Mesenteric fat pad (tissue), 1 donor: Measurements from ENCODE around the gene RTCA. TPM values are rescaled to one million over a fixed set of nuclear protein-coding genes. Genes with fewer than 3 reads are reported as not detected.
"Not testable (repeated sequence)": the region's sequence is repeated elsewhere in the genome, so short reads cannot be mapped to it uniquely, and the experiment has no call there.

ENCODE experiments used
- DNase-seq: peaks from one replicate; pipeline ENCODE4 v3.0.0-alpha.2; 2020; ENCODE audit warnings: low spot score
- long read RNA-seq: library from polyadenylated mRNA; unstranded; transcript quantifications from one replicate; pipeline ENCODE4 v2.0.0, GENCODE V29; 2020
- total RNA-seq: library from RNA; stranded (reverse); fragmentation: NEBNext Ultra II Directional; extraction: Animal tissue kit (Norgen Biotek cat#: 25700); gene quantifications from one replicate; pipeline ENCODE4 v1.2.1, GENCODE V29; 2021
- donor health status: DM: yes; HTN: yes; CAD: no.

Gene RTCA
- total RNA-seq, result 28.7 TPM
- long read RNA-seq, transcript RTCA-203 (11 exons, 2,535 nt), result major isoform, 96 of 119 reads
- long read RNA-seq, partial matches to known transcripts, result 6 of 119 reads
- long read RNA-seq, other reads (novel, unspliced or antisense), result 14 of 119 reads

DNA sequence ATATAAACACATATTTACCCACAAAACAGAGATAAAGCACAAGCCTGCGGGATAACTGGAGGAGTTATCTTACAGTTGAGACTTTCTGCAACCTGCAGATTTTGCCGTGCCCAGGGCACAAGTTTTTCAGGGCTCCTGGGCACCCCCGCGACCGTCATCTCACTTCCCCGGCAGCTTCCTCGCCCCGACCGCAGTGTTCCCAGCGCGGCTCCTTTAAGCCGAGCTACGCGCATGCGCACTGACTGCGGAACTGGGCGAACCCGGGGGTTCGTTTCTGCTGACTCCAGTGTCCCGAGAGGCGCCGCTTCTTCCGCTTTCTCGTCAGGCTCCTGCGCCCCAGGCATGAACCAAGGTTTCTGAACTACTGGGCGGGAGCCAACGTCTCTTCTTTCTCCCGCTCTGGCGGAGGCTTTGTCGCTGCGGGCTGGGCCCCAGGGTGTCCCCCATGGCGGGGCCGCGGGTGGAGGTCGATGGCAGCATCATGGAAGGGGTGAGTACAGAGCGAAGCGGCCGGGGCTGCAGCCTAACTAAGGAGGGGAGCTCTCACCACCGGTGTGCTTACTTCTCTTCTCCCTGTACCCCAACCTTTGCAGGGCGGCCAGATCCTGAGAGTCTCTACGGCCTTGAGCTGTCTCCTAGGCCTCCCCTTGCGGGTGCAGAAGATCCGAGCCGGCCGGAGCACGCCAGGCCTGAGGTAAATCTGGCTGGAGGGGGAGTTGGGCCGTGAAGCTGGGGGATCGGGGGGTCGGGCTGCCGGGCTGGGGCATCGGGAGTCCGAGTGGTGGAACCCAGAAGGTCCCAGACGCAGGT is at the start of gene RTCA:
Gene RTCA, plus strand, starts transcription at position 286 of the 810 bp plus-strand sequence. Its CDS starts 160 bp downstream, at position 446.
- DNase-seq, result peak; percentile 99

DNA sequence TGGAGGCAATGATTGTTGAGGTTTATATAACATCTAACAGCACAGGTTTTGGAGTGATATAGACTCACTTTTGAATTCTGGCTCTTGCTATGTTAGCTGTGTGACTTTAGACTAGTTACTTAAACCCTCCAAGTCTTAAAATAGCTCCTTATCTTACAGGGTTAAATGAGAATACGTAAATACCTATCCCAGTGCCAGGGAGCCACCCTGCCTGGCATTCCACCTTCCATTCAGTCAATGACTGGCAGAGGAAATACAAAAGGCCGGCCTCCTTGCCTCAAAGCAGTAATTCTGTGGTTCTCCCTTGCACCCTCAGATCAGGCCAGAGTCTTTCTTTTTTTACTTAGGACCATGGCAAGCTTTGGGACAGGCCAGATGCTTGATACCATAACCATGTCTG is 48.2 kb upstream of the RTCA start:
- no peak for DNase-seq

DNA sequence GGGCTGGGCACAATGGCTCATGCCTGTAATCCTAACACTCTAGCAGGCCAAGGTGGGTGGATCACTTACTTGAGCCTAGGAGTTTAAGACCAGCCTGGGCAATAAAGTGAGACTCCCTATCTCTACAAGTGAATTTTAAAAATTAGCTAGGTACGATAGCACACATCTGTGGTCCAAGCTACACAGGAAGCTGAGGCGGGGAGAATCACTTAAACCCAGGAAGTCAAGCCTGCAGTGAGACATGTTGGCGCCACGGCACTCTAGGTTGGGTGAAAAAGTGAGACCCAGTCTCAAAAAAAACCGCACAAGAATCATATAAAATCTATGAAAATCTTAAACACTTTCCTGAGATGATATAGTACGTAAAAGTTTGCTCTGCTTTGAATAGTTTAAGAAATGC is 46.6 kb upstream of the RTCA start:
- DNase-seq, result no peak

DNA sequence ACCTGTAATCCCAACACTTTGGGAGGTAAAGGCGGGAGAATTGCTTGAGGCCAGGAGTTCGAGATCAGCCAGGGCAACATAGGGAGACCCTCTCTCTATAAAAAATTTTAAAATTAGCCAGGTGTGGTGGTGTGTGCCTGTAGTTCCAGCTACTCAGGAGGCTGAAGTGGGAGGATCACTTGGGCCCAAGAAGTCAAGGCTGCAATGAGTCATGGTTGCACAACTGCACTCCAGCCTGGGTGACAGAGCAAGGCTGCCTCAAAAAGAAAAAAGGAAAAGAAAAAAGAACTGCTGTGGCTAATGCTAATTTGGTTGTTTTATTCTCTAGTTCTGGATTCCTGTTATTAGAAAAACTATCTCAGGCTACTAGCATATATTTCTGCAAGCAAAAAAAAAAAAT is 46.1 kb upstream of the RTCA start:
- no peak for DNase-seq

DNA sequence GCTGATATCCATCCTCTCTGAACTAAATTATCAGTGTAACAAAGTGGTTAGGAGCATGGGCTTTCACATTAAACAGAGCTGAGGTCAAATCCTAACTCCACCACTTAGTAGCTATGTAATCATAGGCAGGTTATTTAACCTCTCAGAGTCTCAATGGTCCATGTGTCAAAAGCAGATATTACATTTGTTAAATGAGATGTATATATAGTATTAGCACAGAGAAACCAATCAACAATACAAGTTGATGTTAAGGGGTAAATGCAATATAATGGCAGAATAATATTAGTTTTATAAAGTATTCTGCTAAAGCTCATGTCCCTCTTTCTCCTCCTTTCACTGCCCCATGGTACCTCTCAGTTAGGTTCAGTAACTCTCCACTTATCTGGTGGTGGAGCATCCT is 43.6 kb upstream of the RTCA start:
- DNase-seq, result no peak

DNA sequence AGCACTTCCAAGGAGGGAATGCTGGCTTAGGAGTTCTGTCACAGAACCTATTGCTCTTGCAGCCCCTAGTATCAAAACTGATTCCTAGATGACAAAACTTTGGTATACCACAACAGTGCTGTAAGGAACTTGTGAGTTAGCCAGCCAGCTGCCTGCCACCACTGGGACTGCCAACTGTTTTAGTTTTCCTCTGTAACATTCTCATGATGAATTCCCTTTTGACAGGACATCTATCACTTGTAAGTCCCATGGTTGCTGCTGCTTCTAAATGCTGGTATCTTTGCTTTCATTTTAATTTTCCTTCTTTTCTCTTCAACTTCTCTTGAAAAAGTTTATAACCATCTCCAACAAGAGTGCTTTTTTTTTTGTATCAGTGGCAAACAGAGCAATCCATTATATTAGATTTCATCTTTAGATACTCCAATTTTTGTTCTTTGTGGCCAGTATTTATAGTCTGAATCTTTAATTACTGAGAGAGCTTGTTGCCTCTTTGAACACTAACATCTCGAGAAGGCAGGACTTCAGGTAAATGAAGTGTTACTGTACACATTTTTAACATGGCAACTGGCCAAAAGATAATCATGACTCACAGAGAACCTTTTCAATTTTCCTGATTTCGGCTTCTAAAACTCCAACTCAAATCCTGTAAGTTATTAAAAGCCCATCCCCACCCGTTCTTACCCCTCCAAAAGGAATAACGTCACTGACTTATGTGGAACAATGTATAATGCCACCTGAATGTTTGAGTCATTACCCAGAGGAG is 36.2 kb upstream of the RTCA start:
- DNase-seq, result no peak

DNA sequence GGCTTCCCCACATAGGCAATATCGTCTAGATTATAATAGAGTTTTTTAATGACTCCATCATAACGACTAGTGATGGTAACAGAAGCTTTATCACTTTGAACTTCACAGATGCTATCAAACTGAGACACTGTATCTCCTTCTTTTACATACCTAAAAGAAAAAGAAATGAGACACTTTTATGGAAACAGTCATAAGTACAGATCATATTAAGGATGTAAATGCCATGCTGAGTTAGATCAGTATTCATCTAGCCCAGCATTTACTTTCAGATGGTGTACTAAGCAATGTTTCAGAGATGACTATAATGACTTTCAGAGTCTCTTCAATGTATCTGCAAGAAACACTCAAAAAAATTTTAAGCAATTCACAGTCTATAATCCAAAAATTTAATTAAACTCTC is 35.3 kb upstream of the RTCA start:
- DNase-seq, result no peak

DNA sequence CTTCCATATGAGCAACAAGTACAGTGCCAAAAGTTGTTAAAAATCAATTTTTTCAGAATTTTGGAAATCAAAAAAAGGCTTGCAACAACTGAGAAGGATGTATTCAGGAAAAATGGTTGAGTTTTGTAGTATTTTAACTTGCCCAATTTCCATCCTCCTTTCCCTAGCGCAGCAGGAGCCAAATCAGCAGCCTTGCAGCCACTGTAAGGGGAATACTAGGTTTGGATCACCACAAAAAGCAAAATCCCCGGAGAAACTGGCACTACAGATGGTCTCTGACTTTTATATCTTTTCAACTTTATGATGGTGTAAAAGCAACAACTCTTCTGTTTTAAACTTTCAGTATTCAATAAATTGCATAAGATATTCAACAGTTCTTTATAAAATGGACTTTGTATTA is 34.3 kb upstream of the RTCA start:
- no peak for DNase-seq

DNA sequence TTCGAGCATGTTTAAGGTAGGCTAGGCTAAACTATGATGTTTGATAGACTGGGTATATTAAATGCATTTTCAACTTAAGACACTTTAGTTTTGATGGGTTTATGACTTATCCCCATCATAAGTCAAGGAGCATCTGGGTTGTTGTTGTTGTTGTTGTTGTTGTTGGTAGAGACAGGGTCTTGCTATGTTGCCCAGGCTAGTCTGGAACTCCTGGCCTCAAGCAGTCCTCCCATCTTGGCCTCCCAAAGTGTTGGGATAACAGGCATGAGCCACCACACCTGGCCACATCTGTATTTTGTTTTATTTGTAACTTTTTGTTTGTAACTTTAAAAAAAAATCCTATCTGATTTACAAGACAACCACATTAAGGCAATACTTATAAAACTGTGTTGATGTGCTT is 33.9 kb upstream of the RTCA start:
- no peak for DNase-seq

DNA sequence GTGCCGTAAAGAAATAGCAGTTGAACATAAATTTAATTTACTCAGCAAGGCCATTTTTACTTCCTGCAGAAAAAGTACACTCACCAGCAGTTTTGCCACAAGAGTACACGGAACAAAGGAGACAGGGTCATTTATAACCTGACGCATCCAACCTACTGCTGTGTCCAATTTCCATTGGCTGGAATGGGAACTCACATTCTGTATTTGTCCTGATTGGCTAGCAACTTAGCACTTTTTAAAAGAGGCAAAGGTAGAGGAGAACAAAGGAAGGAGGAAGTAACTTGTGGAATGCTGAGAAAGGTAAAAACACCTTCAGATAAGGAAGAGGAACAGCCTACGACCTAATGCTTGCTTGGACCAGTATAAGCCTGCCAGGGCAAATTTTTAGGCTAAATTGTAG is 32.5 kb upstream of the RTCA start:
- DNase-seq, result not testable (repeated sequence)

DNA sequence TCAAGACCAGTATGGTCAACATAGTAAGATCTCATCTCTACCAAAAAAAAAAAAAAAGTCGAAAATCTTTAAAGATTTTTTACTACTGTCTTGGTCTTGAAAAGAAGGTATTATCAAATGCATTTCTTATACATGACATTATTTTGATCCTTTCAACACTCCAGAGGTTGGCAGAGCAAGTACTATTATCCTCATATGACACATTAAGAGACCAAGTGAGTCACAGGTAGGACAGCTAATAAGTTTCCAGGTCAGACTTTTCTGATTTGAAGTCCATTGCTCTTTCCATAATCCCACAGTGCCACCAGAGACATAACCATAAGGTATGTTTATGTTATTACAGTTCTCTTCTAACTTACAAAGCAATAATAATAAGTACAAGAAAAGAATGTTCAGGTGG is 31.6 kb upstream of the RTCA start:
- DNase-seq, result no peak

DNA sequence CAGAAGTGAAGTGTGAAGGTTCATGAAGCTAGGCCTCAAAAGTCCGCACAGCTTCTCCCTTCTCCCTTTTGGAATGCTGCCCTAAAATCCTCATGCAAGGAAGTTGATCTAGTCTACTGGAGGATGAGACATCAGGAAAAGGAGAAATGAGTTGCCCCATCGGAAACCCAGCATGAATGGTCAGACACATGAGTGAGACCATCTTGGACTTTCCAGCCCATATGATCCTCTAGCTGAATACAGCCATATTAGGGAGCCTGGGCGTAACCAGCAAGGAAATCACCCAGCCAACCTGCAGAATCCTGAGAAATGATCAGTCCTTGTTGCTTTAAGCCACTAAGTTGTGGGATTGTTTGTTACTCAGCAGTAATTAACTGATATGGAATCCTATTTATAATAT is 28.9 kb upstream of the RTCA start:
- no peak for DNase-seq

DNA sequence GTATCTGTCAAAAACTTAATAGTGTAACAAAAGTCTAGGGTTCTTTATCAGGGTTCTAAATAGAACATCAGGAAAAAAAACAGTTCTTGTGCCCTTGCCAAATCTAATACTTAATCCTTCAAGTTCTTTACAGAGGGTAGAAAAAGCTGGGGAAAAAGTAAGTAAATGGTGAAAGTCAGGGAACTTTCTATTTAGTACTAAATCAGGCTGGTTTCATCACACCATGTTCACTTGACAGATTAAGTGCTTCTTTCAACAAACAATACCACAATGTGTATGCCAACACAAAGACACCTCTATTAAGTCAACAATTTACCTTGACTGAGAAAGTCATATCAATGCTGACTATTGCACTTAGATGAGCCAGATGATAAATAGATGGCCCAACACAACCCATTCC is 26.1 kb upstream of the RTCA start:
- no peak for DNase-seq

DNA sequence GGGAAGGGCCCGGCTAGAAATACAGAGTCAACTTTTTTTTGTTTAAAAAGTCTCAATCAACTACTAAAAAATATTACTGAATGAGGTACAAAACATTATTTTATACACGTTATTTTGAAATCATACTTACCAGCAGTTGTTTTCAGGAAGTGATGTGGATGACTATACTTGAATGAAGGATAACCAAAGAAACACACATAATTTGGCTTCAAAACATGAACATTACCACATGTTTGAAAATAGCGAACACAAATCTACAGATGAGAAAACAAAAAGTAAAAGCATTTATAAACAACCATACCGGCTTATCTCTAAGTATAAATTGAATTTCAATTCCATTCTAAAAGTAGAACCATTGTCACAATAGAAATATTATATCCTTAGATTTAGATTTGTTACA is 25.4 kb upstream of the RTCA start:
- DNase-seq, result no peak

DNA sequence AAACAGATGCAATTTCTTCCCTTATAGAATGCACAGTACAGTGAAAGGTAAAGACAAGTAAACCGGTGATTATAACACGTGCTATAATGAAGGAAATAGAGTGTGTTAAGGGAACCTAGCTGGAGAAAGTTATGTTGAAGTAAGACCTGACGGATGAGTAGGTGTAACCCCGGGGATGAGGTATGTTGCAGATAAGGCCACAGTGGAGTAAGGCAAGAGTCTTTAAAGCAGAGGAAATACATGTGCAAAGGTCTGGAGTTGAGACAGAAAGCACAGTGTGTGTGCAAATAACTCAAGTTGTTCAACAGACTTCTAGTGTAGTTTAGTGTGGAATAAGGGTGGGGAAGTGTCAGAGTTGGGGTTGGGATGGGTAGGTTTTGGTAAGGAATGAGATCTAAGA is 19.3 kb upstream of the RTCA start:
- no peak for DNase-seq

DNA sequence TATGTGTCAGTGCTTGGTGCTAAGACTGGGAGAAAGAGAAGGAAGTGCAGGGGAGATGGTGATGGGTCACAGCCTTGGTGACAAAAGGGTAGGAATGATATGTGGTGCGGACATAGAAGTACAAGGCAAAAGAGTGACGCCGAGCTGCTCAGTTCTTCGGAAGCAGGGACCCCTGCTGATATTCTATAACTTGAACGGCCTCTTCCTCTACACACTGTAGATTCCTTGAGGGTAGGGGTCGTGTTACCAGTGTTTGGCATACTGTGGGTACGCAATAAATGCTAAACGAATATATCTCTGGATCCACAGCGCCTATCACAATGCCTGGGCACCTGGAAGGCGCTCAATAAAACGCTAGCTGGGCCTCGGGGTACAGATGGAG is 16.9 kb upstream of the RTCA start:
- DNase-seq, result no peak

DNA sequence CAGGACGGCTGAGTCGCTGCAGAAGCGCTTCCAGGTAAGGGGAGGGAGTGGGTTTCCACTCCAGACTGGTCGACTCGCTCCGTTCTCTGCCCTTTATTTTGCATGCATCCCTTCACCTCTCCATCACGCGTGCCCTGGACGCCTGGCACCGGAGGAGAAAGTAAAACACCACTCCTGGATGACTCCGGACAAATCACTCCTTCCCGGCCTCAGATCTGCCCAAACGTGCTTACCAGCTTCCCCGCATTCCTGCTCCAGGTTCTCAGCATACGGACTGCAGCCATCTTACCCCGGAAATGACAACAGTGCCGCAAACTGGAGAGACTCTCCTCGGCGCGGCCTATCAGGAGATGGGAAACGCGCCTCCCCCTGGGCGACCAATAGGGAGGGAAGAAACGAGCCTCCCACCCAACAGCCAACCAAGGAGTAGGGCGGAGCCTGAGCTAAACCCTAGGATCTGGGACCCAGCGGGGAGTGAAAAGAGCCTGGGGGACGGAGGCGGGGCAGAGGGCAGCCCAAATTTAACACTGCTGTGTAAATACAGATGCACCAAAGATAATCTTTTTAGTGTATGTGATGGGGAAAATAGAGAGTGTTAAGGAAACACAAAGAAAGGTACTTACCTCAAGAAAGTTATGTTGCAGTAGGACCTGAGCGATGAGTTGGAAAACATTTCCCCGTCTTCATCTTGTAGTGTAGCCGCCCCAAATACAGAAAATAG is 16.3 kb upstream of the RTCA start, which contains the start of gene DBT:
Gene DBT, minus strand, starts transcription at position 298 of the 721 bp plus-strand sequence. Its CDS starts 14 bp downstream, at position 284.
- peak; percentile 94 for DNase-seq

DNA sequence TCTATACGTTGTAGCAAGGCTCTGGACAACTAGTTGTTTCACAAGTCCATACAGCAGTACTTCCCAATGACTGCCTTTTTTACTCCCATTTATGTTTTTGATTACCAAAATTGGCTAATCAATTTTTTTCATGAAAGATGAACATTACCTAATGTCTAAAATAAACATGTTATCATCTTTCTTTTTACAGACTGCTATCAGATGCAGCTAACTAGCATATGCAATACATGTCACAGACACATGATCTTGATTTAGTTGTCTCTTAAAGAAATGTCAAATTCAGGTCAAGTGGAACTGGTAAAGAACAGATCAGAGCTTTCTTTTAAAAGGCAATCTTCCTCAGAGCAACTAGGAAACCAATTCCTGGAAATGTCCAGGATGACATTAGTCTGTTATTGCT is 15.8 kb upstream of the RTCA start:
- DNase-seq, result no peak

DNA sequence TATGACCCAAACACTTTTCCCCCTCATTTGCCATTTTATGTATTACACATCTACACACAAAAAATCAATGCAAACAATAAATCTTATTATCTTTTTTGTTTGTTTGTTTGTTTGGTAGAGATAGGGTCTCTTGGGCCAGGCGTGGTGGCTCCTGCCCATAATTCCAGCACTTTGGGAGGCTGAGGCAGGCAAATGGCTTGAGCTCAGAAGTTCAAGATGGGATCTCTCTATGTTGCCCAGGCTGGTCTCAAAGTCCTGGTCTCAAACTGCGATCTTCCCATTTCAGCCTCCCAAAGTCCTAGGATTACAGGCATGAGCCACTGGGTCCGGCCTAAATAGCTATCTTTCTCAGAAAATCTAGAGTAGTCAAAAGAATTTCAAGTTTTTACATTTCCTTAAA is 15.2 kb upstream of the RTCA start:
- DNase-seq, result no peak

DNA sequence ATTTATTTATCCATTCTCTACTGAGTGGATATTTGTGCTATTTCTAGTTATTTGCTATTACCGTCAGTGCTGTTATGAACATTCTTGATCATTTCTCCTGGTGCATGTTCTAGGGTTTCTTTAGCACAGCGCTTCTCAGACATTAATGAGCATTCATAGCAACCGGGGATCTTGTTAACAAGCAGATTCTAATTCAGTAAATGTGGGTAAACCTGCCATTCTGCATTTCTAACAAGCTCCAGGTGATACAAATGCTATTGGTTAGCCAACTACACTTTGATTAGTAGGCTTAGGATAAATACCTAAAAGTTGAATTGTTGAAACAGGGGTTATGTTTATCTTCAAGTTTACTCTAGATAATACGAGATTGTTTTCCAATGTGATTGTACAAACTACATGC is 13.1 kb upstream of the RTCA start:
- DNase-seq, result no peak

DNA sequence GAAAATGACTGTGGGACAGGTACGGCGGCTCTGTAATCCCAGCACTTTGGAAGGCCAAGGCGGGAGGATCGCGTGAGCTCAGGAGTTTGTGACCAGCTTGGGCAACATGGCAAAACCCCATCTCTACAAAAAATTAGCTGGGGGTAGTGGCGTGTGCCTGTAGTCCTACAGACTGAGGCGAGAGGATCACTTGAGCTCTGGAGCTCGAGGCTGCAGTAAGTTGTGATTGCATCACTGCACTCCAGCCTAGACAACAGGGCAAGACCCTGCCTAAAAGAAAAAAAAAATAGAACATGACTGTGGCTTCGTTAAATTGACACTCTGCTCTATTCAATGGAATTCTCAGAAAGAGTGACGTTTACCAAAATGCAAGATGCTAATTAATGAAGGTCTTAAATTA is 12.5 kb upstream of the RTCA start:
- DNase-seq, result no peak

DNA sequence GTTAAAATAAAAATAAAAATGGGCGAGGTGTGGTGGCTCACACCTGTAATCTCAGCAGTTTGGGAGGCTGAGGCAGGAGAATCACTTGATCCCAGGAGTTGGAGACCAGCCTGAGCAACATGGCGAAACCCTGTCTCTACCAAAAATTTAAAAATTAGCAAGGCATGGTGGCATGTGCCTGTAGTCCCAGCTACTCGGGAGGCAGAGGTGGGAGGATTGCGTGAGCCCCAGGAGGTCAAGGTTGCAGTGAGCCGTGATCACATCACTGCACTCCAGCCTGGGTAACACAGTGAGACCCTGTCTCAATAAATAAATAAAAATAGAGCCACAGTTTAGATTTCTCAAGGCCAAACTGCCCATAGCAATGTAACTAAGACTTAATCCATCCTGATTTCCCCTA is 9.7 kb upstream of the RTCA start:
- DNase-seq, result not testable (repeated sequence)
